ENCODE data around the gene LGALS9B. TPM values are rescaled to one million over a fixed set of nuclear protein-coding genes. Genes with fewer than 3 reads are reported as not detected.
"Not testable (repeated sequence)": the region's sequence is repeated elsewhere in the genome, so short reads cannot be mapped to it uniquely, and the experiment has no call there.

LGALS9B gene
- total RNA-seq, 2 donors from 2014 or later, result 1.7 TPM; not detected in 1

DNA sequence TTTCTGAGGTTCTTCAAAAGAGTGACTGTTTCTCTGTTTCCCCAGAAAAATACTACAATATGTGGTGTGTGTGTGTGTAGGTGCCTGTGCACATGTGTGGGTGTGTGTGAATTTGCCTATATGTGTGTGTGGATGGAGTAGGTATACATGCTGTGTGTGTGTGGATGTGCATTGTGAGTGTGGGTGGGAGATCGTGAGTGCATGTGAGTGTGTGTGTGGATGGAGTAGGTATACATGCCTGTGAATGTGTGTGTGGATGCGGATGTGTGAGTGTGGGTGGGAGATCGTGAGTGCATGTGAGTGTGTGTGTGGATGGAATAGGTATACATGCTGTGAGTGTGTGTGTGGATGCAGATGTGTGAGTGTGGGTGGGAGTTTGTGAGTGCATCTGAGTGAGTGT lies 32.2 kb downstream of the LGALS9B start:
- not testable (repeated sequence) for H3K27ac ChIP-seq; ATAC-seq (ENCODE audit: insufficient number of reproducible peaks, low FRiP score, low read depth); H3K9me3 ChIP-seq; H3K36me3 ChIP-seq; DNase-seq (ENCODE audit: low spot score); H3K27me3 ChIP-seq (replicated peaks; ENCODE audit: insufficient read depth); H3K4me1 ChIP-seq (ENCODE audit: control insufficient read depth in 1 of 2, low read depth in 2 of 2); H3K4me3 ChIP-seq

DNA sequence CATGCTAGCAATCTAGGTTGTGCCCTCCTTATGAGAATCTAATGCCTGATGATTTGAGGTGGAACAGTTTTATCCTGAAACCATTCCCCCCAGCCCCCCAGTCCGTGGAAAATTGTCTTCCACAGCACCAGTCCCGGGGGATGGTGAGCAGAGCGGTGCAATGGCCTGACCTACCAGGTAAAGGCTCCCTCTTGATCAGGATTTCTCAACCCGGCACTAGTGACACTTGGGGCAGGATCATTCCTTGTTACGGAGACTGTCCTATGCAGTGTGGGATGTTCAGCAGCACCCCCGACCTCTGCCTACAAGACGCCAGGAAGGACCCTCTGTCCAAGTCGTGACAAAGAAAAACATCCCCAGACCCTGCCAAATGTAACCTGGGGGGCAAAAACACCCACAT lies 34.0 kb downstream of the LGALS9B start:
- H3K27me3 ChIP-seq (replicated peaks; ENCODE audit: insufficient read depth); H3K36me3 ChIP-seq; H3K4me3 ChIP-seq; H3K9me3 ChIP-seq; H3K4me1 ChIP-seq (ENCODE audit: control insufficient read depth in 1 of 2, low read depth in 2 of 2); H3K27ac ChIP-seq; DNase-seq (ENCODE audit: low spot score); ATAC-seq (ENCODE audit: insufficient number of reproducible peaks, low FRiP score, low read depth): not testable (repeated sequence)

DNA sequence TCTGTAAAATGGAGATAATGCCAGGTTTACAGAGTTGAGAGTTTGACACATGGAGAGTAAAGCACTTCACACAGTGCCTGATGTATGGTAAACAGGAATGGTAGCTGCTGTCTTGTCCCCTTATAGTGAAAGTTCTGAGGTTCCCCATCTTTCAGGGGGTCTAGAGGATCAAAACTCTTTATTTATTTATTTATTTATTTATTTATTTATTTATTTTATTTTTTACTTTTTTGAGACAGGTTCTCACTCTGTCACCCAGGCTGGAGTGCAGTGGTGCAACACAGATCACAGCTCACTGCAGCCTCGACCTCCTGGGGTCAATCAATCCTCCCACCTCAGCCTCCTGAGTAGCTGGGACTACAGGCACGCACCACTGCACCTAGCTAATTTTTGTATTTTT lies 40.1 kb downstream of the LGALS9B start:
- not testable (repeated sequence) for H3K4me1 ChIP-seq (ENCODE audit: control insufficient read depth in 1 of 2, low read depth in 2 of 2); H3K36me3 ChIP-seq

DNA sequence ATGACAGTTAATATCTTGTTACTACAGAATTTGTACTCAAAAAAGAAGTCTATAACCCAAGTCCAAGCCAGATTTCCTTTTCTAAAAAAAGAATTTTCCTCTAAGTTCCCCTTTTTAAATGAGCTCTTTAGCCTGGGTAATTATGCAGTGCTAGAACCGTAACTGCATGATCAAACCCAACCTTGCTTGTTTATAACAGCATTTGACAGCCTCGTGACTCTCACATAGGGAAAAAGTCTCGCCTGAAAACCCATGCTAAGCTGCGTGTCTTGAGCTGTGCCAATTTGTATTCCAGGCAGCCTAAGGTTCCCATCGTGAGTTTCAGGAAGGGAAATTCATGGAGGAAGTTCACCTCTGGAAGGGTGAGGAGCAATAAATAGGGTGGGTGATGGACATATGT lies 44.5 kb downstream of the LGALS9B start:
- H3K9me3 ChIP-seq; H3K4me1 ChIP-seq (ENCODE audit: control insufficient read depth in 1 of 2, low read depth in 2 of 2); H3K27ac ChIP-seq; H3K36me3 ChIP-seq; ATAC-seq (ENCODE audit: insufficient number of reproducible peaks, low FRiP score, low read depth); DNase-seq (ENCODE audit: low spot score); H3K27me3 ChIP-seq (replicated peaks; ENCODE audit: insufficient read depth); H3K4me3 ChIP-seq: not testable (repeated sequence)

More for the DNA sequence above, 40.1 kb downstream of the LGALS9B start:
- not testable (repeated sequence) for H3K9me3 ChIP-seq; H3K27ac ChIP-seq; H3K4me3 ChIP-seq; H3K27me3 ChIP-seq (replicated peaks; ENCODE audit: insufficient read depth); ATAC-seq (ENCODE audit: insufficient number of reproducible peaks, low FRiP score, low read depth); DNase-seq (ENCODE audit: low spot score)

DNA sequence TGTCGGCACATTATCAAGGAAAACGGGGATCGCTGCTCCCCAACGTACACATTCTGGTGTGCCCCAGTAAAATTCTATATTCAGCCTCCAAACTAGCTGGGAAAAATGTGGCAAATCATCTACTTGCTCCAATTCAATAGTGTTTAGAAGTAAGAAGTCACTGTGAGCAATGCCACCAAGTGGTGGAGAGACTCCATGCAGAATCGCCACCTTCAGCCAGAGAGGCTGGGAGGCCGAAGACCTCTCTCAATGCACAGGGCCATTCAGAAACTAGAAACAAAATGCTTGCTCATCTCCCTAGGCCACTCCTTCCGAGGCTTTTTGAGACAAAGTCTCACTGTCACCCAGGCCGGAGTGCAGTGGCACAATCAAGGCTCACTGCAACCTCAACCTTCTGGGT lies 48.5 kb downstream of the LGALS9B start:
- H3K27me3 ChIP-seq (replicated peaks; ENCODE audit: insufficient read depth); DNase-seq (ENCODE audit: low spot score); H3K4me3 ChIP-seq; H3K9me3 ChIP-seq; H3K36me3 ChIP-seq; ATAC-seq (ENCODE audit: insufficient number of reproducible peaks, low FRiP score, low read depth); H3K4me1 ChIP-seq (ENCODE audit: control insufficient read depth in 1 of 2, low read depth in 2 of 2); H3K27ac ChIP-seq: not testable (repeated sequence)

DNA sequence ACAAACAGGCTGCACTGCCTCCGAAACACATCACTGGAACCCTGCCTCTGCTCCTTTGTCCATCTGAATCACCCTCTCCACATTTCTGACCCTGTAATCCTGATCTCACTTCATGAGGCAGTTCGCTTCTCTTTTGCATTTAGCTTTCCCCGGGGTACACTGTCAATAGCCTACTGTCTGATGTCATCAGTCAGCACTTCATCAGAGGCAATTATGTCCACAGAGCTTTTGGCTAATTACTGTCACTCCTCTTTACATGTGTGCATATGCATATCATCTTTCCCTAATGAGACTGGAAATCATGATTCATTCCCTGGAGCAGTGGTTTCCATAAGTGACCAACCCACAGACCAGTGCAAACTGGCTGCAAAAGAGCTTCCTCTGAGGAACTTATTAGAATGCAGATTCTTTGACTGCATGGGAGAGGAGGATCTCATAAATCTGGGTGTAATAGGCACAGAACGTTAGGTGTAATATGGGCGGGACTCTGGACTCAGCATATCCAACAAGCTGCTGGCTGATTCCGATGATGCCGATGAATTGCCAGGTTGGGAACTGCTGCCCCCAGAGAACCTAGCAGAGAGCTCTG lies 49.8 kb downstream of the LGALS9B start:
- H3K4me3 ChIP-seq; DNase-seq (ENCODE audit: low spot score); H3K27me3 ChIP-seq (replicated peaks; ENCODE audit: insufficient read depth); ATAC-seq (ENCODE audit: insufficient number of reproducible peaks, low FRiP score, low read depth); H3K4me1 ChIP-seq (ENCODE audit: control insufficient read depth in 1 of 2, low read depth in 2 of 2); H3K27ac ChIP-seq; H3K9me3 ChIP-seq; H3K36me3 ChIP-seq: not testable (repeated sequence)

DNA sequence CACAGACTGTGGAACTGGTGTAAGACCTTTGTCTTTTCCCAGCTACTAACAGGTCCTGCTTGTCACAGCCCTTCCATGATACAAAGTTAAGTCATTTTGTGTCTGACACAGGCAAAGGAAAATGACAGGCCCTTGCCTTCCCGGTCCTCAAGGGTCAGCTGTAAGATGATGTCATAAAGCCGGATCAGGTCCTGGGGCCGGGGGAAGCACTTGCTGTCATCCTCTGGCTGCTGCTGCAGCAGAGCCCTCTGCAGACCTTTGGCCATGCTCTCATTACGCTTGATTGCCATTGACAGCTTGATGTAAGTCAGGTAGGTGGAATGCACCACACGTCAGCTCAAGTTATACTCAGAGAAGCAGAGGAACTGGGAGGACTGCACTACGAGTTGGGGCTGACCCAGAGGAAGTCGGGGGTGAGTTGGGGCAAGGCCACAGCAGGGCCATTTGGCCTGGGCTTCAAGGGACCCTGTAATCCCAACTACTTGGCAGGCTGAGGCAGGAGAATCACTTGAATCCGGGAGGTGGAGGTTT lies 50.9 kb downstream of the LGALS9B start:
- not testable (repeated sequence) for H3K27me3 ChIP-seq (replicated peaks; ENCODE audit: insufficient read depth); H3K36me3 ChIP-seq; H3K9me3 ChIP-seq; ATAC-seq (ENCODE audit: insufficient number of reproducible peaks, low FRiP score, low read depth); H3K27ac ChIP-seq; H3K4me3 ChIP-seq; DNase-seq (ENCODE audit: low spot score); H3K4me1 ChIP-seq (ENCODE audit: control insufficient read depth in 1 of 2, low read depth in 2 of 2)

DNA sequence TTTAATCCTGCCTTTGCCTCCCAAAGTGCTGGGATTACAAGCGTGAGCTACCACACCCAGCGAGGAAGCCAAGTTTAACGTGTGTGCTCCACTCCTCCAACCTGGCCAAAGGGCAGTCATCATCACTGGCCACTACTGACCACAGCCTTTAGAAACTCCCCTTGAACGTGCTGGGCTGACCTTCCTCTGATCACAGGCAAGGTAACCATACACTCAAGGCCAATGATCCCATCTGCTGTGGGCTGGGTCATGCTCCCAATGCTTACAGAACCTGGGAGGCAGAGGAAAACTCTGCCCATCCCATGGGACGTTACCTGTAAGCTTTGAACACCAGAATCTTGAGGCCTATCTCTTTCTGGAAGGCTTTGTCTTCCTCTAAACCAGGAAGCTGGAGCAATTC lies 51.9 kb downstream of the LGALS9B start:
- ATAC-seq (ENCODE audit: insufficient number of reproducible peaks, low FRiP score, low read depth); H3K4me1 ChIP-seq (ENCODE audit: control insufficient read depth in 1 of 2, low read depth in 2 of 2); H3K27ac ChIP-seq; DNase-seq (ENCODE audit: low spot score); H3K9me3 ChIP-seq; H3K27me3 ChIP-seq (replicated peaks; ENCODE audit: insufficient read depth); H3K4me3 ChIP-seq; H3K36me3 ChIP-seq: not testable (repeated sequence)

DNA sequence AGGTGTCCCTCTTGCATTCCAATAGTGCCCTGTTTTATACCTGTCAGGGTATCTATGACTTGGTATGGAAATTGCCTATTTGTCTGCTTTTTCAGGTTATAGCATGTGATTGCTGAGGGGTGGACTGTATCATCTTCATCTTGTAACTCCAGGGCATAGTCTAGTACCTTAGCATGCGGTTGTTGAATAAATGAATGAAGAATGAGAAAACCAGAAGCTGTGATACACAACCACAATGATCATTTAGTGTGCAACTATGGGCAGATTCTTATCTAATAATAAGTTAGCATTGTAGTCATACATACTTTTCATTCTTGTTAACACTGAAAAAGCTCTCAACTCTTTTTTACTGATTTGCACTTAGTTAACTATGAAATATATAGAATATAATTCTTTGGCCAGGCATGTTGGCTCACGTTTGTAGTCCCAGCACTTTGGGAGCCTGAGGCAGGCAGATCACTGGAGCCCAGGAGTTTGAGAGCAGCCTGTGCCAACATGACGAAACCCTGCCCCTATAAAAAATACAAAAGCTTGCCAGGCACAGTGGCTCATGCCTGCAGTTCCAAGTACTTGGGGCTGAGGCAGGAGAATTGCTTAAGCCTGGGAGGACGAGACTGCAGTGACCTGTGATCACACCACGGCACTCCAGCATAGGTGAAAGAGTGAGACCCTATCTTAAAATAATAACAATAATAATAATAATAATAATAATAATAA lies 65.9 kb downstream of the LGALS9B start:
- not testable (repeated sequence) for DNase-seq (ENCODE audit: low spot score); H3K4me1 ChIP-seq (ENCODE audit: control insufficient read depth in 1 of 2, low read depth in 2 of 2); H3K27me3 ChIP-seq (replicated peaks; ENCODE audit: insufficient read depth); H3K36me3 ChIP-seq; ATAC-seq (ENCODE audit: insufficient number of reproducible peaks, low FRiP score, low read depth); H3K9me3 ChIP-seq; H3K27ac ChIP-seq; H3K4me3 ChIP-seq

DNA sequence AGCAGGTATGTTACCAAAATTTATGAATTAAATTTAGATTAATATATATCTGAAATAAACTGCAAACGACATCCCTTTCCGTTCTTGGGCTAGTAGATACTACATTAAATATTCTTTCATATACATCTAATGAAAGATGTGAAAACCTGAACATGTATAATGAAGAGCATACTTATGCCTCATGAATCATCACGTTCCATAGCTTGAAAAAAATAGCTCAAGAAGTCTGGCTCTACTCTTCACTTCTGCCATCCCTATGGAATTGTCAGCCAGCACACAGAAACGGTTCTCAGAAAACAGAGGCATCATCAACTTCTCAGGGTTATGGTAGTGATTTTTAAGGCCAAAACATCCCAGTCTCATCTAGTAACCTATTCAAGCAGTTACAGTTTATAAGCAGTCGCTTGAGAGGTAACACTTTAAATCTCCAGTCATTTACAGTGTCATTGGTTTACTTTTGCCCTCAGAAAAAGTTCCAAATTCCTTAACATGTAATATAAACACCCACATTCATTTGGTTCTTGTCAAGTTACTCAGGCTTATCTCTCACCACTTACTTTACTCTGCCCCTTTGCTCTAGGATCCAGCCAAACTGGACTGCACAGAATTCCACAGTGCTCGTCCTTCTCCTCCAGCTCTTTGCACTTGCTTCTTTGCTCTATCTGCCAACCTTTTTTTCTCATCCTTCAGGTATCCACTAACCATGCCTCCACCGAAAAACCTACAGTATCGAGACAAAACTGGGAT lies 66.6 kb downstream of the LGALS9B start:
- not testable (repeated sequence) for H3K4me3 ChIP-seq; DNase-seq (ENCODE audit: low spot score); H3K4me1 ChIP-seq (ENCODE audit: control insufficient read depth in 1 of 2, low read depth in 2 of 2); H3K27me3 ChIP-seq (replicated peaks; ENCODE audit: insufficient read depth); H3K27ac ChIP-seq; H3K36me3 ChIP-seq; H3K9me3 ChIP-seq; ATAC-seq (ENCODE audit: insufficient number of reproducible peaks, low FRiP score, low read depth)
